Measurements from ENCODE around the gene TRPM3.

TRPM3 gene

DNA sequence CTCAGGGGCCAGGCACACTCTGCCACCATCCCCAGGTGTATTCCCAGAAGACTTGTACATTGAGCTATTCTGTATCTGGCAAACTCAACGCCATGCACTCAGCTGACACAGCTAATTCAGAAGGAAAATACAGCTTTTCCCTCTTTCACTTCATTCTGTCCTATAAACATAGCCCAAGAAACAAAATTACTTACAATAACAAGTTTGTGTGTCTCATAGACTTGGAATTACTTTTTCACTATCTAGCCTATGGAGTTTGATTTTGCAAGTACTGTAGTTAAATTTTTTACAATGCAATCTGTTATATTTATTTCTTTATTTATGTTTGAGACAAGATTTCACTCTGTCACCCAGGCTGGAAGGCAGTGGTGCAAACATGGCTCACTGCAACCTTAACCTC lies 581.9 kb downstream of the TRPM3 start:
- no peak for DNase-seq

DNA sequence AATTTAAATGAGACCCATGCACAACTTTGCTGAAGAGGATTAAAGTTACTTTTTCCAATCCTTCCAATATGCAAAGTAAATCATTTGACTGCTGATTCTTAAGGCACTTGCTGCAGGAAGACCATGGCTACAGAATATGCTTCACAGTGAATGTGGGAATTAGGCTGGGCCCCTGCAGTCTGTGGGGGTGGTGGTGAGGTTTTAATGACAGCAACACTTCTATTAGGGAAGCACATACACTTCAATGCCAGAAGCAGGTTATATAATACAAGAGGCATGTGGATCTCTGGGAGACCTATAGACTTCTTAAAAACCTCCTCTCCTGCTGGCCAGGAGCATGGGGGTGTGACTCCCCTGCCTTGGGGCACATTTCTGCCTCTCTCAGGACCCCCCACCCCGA lies 582.4 kb downstream of the TRPM3 start:
- no peak for DNase-seq

DNA sequence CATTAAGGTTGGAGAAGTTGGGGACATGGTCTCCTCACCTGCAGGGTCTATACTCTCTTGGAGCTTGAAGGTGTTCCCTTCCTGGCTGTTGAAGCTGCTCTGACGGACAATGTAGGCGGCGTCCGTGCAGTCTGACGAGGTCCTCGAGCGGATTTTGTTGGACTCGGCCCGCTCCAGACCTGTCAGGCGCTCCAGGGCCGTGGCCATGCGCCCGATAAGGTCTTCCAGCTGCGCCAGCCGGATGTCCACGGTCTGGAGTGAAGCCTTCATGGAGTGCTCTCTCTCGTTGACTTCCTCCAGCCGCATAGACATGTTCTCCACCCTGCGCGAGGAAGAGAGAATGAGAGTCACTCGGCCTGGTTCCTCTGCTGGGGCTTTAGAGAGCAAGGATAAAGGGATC lies 584.3 kb downstream of the TRPM3 start:
- DNase-seq: no peak

DNA sequence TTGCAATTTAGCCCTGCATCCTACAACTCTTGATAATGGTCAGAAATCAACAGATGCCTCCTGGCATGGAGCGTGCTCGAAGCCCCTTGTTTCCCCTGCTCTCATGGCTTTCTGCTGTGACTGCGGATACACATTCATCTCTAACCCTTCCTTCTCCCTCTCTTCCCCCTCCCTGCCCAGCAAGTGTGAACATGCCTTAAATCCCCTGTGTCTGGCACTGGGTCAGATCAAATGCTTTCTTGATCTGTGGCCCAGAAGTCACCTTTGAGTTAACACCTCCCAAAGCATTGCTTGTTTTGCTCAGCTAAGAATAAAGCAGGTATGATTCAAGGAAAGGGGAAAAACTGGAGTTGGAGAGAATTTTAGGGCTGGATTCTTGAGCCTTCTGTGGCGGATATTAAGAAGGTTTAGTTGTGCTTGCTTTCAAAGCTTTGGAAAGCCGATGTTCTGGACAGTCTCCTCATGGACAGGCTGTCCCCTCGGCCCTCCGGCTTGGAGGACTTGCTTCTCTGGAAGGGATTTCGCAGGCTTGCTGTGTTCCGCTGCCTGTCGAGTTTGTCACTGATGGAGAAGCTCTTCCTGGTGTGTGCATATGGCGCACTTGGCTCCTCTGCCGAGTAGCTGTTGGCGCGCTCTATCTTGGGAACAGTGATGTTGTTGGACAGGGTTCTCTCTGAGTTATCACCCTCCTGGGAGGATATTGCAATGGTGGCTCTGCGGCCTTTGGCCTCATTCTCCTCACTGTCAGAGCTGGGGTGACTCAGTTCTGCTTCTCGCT lies 585.7 kb downstream of the TRPM3 start:
- no peak for DNase-seq

DNA sequence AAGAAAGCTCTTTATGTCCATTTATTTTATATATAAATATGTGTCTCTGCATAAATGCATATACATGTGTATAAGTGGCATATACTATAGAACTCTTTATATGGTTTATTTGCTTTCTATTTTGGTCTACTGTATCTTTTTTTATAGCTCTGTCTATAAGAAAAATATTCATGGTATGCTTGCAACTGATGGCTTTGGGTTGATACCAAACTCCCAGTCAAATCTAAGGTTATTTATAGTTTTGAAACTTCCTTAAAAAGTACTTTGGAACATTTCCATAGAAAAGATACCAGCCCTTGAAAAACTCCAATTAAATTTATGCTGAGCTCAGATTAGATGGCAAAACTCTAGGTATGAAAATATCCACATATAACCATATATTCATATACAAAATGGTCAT lies 587.0 kb downstream of the TRPM3 start:
- DNase-seq: no peak

DNA sequence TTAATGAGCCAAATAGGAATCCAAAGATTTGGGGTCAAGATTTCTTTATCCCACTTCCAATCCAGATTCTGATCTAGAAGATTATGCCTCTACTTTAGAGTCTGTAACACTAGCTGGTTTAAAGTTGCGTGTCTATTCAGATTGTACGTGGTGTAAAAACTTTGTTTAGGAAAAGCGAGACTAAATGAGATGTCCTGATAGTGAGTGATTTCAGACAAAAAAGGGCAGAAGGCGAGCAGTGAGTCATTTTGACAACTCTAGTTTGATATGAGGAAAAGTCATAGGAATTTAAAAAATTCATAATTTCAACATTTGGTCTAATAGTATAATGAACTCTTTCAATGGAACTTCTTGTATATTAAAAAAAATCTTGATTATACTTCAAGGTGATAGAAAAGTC lies 587.4 kb downstream of the TRPM3 start:
- DNase-seq: no peak

DNA sequence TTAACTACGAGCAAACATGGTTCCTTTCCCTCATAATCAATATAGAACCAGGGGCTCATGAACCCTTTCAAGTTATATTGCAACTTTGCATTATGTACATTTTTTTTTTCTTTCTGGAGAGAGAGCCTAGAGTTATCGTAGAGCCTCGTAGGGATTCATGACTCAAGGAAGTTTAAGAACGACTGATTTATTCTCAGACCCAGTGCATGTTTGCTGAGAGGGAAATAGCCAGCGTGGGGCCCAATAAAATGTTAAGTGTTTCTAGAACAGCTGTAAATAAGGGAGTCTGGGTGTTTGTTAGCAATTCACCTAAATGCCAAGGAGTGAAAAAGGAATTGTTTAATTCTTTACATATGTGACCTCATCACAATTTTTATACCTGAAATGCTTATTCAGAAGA lies 587.9 kb downstream of the TRPM3 start:
- DNase-seq: no peak

DNA sequence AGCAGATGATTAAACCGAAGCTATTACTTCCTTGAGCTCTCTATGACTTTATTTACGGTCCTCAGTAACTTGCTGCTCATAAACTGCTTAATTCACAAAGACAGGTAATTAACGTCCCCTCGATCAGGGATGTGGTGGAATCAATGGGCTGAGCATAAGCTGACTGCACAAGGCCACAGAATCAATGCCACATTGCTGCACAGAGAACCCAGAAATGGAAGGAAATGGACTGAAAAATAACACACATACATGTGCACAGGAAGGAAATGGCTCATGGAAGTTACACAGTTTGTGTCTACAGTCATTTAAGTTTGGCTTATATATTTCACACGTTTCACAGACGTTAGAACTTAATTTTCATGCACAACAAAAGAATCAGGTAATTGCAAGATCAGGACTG lies 588.7 kb downstream of the TRPM3 start:
- no peak for DNase-seq

DNA sequence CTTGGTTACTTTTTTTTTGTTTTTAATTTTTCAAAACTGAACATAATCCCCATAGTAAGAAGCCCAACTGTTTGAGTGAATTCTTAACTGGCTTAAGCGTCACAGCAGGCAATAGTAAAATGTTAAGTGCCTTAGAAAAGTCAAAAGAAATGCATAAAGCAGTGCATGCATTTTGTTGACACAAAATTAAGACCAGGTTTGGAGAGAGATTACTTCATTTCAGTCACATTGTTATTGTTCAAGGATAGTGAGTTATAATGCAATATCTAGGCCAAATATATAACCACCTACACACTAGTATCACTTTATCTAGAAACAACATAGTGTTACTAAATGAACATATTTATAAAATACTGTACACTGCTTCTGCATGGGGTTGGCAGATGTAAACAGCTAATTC lies 590.1 kb downstream of the TRPM3 start:
- no peak for DNase-seq

DNA sequence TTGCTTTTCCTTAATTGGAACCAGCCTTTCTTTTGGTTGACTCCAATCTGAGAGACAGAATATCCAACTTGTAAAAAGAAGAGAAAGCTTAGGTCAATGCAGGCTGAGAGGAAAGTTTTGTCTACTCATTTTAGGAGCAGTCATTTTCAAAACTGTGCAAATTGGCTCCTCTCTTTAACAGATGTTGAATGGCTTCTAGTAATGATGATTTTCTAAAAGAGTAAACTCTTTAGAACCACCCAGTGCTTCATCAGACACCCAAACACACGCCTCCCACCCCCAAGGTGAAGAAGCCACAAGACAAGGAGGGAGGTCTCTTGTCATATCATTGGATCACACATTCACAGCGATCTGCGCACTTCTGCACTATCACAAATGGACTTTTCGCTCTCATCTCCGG lies 590.7 kb downstream of the TRPM3 start:
- no peak for DNase-seq

DNA sequence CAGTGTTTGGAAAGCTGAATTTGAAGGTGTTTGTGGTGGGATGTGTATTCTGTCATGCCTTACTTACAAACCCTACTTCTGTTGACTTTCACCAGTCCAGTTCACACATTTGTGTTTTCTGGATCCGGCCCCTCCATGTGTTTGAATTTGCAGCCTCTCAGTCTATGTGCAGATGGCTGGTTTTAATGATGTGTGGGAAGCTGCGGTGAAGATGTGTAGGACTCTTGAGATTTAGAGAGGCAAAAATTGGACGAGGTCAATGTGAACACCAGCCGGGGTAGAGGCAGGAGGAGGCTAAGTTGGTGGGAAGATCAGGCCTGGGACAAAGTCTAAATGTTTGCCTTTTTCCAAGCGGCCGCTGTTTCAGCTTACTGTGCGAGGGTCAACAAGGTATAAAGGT lies 591.6 kb downstream of the TRPM3 start:
- no peak for DNase-seq

DNA sequence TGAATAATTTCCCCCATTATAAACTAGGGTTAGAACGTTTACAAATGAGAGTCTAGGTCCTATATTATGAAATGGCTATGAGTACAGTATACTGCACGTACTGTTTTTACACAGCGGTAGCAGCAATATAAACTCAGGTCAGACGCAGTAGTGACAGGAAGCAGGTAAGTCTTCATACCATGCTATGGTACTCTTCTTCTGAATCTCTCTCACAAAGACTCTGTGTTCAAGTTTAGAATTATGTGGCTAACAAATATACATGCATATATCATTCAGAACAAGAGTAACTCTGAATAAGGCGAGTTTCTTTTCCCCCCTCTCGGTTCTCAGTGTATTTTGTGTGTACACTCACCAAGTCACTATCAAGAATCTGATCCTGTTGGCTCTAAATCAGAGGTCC lies 592.0 kb downstream of the TRPM3 start:
- no peak for DNase-seq

DNA sequence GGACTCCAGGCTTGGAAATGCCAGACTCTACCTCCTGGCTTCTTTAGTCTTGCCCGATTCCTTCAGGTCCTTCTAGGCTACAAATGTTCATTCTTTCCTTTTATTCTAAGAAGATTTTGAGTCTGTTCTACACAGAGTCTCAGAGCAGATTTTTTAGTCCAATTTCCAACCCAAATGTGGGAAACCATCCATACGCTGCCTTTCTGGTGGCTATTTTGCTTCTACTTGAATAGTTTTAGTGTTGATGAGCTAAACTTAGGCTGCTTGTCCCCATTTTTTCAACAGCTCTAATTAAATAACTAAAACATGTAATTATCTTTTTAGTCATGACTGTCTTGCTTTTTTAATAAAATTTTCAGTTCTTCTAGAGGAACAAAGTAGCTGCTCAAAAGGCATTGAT lies 594.5 kb downstream of the TRPM3 start:
- no peak for DNase-seq

DNA sequence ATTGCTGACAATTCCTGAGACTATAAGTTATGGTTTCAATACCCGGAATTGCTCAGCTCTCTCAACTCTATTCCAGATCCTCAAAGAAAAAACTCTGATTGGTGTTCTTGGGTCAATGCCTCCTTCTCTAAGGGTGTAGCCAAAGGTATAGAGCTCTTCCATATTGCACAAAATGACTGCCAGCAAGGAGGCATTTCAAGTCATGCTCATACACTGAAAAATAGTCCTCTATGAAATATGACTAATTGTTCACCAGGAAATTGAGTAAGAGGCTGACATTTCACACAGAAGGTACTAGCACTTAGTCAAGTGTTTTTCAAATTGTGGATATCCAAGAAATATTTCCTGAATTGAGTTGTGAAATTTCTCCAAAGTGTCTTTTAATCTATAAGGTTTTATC lies 595.9 kb downstream of the TRPM3 start:
- DNase-seq: no peak

DNA sequence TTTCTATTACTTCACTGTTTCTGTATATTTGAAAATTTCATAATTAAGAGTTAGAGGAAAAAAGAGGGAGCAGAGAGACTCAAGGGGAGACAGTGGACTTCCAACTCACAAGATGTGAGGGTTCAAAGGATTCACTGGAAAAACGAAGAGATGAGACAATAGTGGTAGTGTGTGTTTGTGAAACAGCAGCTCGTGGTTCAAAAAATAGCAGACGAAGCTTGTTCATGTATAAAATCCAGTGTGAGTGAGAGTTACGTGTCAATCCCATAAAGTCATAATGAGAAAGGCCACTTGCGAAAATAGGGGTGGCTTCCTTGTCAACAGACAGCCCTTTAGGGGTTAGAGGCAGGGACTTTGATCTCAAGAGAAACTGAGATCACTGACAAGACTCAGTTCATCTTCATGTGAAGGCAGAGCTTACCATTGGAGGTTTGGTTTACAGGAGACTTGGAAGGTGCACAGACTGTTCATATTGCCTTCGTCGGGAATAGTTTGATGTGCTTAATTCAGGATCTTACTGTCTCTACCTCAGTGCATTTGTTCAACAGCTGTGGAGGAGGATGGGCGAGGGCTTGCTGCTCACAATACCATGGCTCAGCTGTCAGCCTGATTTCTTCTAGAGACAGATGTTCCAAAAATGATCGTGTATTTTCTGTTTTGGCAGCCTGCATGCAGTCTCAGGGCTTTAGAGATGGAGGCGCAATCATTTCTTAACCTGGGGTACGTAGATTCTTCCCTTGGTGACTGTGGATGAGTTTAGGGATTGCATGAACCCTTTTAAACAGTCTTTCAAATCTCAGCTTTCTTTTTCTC lies 601.3 kb downstream of the TRPM3 start:
- no peak for DNase-seq

DNA sequence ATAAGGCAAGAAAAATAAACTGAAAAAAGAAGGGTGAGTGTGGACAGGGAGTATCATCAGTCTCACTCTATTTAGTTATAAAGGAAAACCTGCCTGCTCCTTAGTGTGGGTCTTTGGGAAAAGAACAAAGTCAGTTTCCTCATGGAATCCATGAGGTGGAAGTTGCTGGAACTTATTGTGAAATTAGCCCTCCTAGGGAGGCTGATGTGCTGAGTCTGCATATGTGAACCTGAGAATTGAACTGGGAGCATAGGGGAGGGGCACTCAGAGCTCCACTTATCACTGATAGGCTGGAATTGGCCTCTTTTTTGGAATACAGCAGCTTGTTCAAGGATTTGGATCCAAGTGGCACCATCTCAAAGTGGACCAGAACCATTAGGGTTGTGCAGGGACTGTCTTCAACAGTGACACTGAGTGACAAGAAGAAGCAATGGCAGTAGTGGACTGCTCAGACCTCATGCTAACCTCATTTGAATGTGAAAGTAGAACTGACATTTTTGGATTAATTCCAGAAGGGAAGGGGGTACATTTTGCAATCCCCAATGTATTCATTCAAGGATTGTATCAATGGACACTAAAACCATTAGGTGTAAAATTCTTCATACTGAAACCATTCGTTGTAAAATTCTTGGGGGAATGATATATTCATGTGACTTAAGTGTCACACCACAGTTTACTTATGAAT lies 603.4 kb downstream of the TRPM3 start:
- DNase-seq: no peak

DNA sequence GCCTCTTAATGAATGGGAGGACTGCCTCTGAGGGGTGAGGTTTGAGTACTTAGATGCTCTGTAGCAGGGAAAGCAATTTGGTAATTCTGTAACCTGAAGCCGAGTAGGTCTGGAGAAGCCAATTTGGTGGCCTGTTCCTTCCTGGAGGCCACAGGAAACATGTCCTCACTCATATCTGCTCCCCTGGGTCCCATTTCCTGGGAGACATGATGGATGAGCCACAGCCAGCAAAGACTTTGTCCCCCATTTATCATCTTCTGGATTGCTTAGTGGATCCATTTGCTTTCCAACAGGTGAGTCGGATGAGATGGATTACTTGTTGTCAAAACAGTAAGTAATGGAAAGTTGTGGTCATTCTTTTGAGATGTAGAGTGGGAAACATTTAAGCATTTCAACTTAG lies 607.1 kb downstream of the TRPM3 start:
- DNase-seq: no peak

DNA sequence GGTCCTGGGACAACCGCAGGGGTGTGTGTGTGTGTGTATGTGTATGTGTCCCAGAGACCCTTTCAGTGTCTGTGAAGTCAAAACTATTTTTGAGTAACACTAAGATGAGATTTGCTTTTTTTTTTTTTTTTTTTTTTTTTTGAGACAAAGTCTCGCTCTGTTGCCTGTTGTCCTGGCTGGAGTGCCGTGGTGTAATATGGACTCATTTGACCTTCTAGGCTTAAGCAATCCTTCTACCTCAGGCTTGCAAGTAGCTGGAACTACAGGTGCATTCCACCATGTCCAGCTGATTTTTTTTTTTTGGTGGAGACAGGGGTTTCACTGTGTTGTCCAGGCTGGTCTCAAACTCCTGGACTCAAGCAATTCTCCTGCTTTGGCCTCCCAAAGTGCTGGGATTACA lies 609.6 kb downstream of the TRPM3 start:
- DNase-seq: no peak

DNA sequence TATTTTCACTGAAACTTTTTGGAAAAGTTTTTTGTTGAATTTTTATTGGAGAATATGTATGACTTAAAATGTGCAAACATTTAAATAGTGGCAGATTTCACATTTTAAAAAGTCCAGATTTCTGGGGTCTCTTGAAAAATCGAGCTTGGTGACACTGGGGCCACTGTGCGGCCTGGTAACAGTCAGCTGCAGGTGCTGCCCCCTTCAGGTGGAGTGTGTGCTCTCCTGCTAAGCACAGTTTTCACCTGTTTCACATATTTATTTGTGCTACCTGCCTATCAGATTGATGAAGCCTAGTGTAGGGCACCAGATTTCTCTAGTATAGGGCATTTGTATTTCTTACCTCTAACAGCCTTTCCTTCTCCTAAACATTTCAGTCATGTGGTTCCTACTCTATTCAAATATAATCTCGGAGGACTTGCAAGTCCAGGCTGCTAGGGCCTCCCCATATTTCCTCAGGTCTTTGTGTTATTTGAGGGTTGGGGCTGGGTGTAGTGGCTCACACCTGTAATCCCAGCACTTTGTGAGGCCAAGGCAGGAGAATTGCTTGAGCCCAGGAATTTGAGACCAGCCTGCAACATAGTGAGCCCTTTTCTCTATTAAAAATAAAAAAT lies 611.2 kb downstream of the TRPM3 start:
- no peak for DNase-seq

DNA sequence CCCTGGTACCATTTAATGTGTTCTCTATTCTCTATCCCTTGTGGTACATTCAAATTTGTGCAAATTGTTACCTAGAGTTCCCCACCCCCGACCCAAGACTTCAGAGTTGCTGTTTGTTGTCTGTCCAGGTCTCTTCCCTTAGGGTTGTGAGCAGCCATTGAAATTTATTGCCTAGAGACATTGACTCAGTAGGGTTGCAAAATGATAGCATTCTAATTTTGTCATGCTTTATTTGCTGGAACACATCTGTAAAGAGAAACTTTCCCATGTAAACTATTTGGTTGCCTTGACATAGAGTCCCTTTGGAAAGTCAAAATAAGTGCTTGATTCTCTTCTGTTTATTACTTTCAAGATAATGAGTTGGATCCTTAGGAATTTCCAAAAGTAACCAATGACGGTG lies 615.3 kb downstream of the TRPM3 start:
- DNase-seq: no peak

DNA sequence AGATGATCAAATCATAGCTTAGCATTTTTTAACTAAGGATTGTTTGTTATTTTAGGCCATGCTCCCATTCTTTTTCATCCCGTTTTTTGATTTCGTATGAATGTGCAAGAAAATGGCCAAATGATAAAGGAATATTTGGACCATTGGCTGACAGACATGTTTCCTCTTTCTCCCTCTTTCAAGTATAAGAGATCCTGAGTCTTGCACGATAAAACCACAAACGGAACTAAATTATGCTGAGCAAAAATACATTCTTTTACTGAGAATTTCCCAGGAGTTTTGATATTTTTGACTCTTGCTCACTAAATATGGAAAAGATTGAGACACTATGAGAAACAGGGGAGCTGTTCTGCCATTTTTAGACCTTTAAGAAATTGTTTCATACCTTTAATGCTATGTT lies 616.6 kb downstream of the TRPM3 start:
- no peak for DNase-seq

DNA sequence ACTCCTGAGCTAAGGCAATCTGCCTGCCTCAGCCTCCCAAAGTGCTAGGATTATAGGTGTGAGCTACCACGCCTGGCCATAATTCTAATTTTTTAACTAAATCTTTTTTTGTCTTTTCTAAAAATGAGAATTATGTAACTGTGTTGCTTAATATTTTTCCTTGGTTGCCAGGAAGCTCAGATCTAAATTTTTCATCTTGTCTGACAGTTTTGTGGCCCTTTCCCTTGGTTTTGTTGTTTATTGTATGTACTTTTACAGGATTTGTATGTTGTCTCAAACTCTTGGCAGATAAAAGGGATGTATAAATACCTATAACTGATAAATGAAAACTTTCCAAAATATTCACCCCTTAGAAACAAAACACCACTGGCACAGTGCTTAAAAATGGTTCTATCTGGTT lies 618.7 kb downstream of the TRPM3 start:
- no peak for DNase-seq

DNA sequence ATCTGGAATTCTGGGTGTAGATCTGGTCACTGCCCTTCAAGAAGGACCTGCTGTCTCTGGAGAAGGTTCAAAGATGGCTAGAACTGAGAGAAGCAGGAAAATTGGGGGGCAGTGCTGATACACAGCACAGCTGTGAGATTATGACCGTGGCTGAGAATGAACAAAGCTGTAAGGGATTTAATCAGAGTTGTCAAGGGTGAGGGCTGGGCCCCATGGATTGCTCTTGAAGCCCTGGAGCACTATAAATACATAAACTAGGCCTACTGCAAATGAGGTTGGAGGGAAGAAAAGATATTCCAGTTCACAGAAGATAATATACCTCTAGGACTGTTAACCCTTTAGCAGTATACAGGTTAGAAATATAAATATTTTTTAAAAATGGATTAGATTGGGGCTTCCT lies 620.6 kb downstream of the TRPM3 start:
- DNase-seq: no peak

DNA sequence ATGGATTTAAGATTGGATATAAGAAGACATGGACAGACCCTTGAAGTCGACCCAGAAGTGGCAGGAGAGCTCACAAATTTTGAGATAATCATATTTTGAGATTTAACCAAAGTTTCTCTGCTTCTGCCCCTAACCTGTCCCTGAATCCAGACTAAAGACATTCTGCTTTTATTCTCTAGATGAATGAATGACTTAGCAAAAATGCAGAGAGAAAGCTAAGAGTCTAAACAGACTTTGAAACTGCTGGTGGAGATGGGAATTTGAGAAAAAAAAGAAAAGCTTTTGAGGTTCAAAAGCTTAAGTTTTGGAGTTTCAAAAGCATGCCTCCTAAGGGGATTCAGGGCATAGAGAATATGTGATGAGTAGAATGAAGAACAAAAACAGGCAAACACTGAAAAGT lies 621.8 kb downstream of the TRPM3 start:
- DNase-seq: no peak
